Right lobe of liver (tissue), 6 donors: Measurements from ENCODE around the gene TPT1. TPM values are rescaled to one million over a fixed set of nuclear protein-coding genes. Genes with fewer than 3 reads are reported as not detected.
A peak's percentile ranks its signal among the peaks of the same experiment; 100 is the strongest.

Experiments used
- ATAC-seq, 4 donors: fragments of 200-7000 bp; cut with Tn5 transposase; one replicate each; pipeline ENCODE4 v1.9.1; 2020; ENCODE audit warnings: mild to moderate bottlenecking in 4 of 4, moderate library complexity in 4 of 4
- DNase-seq, 3 donors: peaks; one replicate each; pipeline ENCODE4 v3.0.0-alpha.2; 2020
- H3K27ac ChIP-seq, 3 donors: fragments of 200-600 bp; one replicate each; pipeline ENCODE4 v1.8.0; 2022
- H3K27me3 ChIP-seq, 2 donors: fragments of 200-600 bp; one replicate each; pipeline ENCODE4 v1.8.0; 2022
- H3K36me3 ChIP-seq, 4 donors: fragments of 200-600 bp; sonication (generic) in 1 of 4; one replicate each; pipeline versions ENCODE4 v1.5.1 to v1.8.0; 2017 to 2022; ENCODE audit warnings: control low read depth in 1 of 4
- H3K4me1 ChIP-seq, 4 donors: fragments of 200-600 bp; sonication (generic) in 1 of 4; one replicate each; pipeline versions ENCODE4 v1.5.1 to v1.8.0; 2017 to 2022; ENCODE audit warnings: control low read depth in 1 of 4
- H3K4me3 ChIP-seq, 3 donors: fragments of 200-600 bp; one replicate each; pipeline ENCODE4 v1.8.0; 2022
- H3K9me3 ChIP-seq, 4 donors: fragments of 200-600 bp; sonication (generic) in 1 of 4; one replicate each; pipeline versions ENCODE4 v1.5.1 to v1.8.0; 2017 to 2022; ENCODE audit warnings: control low read depth in 1 of 4
- POLR2A ChIP-seq: fragments of 450-650 bp; IDR thresholded peaks from one replicate; pipeline ENCODE4 v1.6.1; 2017; ENCODE audit warnings: antibody characterized with exemption, mild to moderate bottlenecking
- WGBS: methylation state at CpG from one replicate; pipeline ENCODE4 v1.1.6; 2018; ENCODE audit warnings: low coverage, low lambda C conversion rate; ENCODE audit not compliant: insufficient coverage; ENCODE audit errors: missing lambda C conversion rate; 5-methylcytosine and 5-hydroxymethylcytosine counted together
- intact Hi-C, 2 donors: fragments of 100-400 bp; cut with DNase I; formaldehyde crosslinking; loops; one replicate each; pipeline versions ENCODE4 v1.11.2 to v1.14.1; 2022
- total RNA-seq, 6 experiments: library from RNA; depleted of rRNA in 2 of 6; stranded (reverse); fragments of >200 nt in 2 of 6; fragmentation: NEBNext Ultra II Directional in 3 of 6; extraction: Animal tissue kit (Norgen Biotek cat#: 25700) in 3 of 6; gene quantifications; one replicate each; pipeline versions ENCODE4 v1.1.0 to v1.2.4, GENCODE V29; 2016 to 2023
- TF ChIP-seq, protein P1 (sequence below), 4 donors: fragments of 200-600 bp in 3 of 4; fragments of 450-650 bp in 1 of 4; IDR thresholded peaks; one replicate each; pipeline versions ENCODE4 v1.5.1 to v1.8.0; 2016 to 2022; ENCODE audit warnings: antibody characterized with exemption in 4 of 4, mild to moderate bottlenecking in 2 of 4
- donor health status: DM: no; HTN: yes; CAD: no.
- donor health status: DM: no; HTN: no; CAD: no.
- donor health status: DM: no; HTN: no; CAD: no.
- donor health status: DM: no; HTN: yes; CAD: no.
- donor health status: DM: no; HTN: yes; CAD: no.

TPT1 gene
- total RNA-seq, 6 experiments from 2014 or later, result 1,466 to 3,393 (median 2,295) TPM

DNA sequence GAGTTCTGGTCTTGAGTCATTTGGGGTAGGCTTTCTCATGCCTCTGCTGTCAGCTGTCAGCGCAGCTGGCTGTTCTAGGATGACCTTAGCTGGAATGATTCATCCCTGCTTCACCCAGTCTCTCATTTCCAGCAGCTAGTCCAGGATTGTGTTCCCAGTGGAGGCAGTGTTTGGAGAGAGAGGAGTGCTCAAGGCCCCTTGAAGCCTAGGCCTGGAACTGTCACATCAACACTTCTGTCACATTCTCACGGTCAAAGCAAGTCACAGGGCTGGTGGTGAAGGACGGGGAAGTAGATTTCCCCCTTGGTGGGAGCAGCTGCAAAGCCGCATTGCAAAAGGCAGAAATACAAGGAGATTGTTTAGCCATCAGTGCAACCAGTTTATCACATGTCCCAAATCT lies 15.2 kb downstream of the TPT1 start:
- DNase-seq (no peak), ATAC-seq (peak; percentile 22 to 46 (median 34))
- H3K27me3 ChIP-seq, result no peaks in the 10 kb centered on the region
- intact Hi-C loops, result no loop called here
- H3K27ac ChIP-seq, result no peak overlapping the region
- H3K4me3 ChIP-seq, result no peak overlapping the region
- no peaks in the 10 kb centered on the region for H3K9me3 ChIP-seq
- 76% methylated on average over 2 of the region's 4 CpGs for WGBS
- peaks cover 0 to 14% (median 6%) of the 10 kb centered on the region in 4 donors for H3K4me1 ChIP-seq
- no peaks in the 10 kb centered on the region for H3K36me3 ChIP-seq
- TF ChIP-seq, protein P1, sequence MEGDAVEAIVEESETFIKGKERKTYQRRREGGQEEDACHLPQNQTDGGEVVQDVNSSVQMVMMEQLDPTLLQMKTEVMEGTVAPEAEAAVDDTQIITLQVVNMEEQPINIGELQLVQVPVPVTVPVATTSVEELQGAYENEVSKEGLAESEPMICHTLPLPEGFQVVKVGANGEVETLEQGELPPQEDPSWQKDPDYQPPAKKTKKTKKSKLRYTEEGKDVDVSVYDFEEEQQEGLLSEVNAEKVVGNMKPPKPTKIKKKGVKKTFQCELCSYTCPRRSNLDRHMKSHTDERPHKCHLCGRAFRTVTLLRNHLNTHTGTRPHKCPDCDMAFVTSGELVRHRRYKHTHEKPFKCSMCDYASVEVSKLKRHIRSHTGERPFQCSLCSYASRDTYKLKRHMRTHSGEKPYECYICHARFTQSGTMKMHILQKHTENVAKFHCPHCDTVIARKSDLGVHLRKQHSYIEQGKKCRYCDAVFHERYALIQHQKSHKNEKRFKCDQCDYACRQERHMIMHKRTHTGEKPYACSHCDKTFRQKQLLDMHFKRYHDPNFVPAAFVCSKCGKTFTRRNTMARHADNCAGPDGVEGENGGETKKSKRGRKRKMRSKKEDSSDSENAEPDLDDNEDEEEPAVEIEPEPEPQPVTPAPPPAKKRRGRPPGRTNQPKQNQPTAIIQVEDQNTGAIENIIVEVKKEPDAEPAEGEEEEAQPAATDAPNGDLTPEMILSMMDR (IDR thresholded peaks at IDR 0.05), result no peak
- TF ChIP-seq POLR2A, result no peak

DNA sequence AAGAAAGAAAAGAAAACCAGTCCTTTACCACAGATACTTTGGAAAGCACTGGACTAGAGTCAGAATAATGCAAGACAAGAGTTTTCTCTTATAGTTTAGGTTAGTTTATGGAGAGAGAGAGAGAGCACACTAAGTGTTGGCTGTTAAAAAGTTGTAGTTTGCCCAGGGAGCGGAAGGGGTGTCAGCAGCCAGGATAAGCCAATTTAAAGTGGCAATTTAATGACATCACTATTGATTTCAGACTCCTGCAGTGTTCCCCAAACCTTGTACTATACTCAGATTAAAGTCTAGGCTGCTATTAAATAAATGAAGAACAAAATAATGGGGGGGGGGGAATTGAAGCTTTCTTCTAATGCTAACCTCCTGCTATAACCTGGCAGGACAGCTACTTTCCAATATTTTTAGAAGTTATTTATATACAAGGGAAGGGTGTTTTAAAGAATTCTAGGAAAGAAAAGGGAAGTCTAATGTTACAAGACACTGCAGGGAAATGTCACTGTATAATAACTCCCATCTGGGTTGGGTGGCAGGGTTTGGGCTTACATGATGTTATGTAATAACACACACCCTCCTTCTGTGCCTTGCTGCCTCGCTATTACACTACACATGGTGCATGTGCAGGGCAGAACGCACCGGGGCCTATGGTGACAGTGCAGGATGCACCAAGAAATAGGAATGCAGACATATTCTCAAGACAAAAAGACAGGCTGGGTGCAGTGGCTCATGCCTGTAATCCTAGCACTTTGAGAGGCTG lies 19.9 kb downstream of the TPT1 start:
- ATAC-seq (peak; percentile 4 to 56 (median 32)), DNase-seq (no peak)
- 42% methylated on average over 2 of the region's 4 CpGs for WGBS
- Histone ChIP-seq H3K36me3 (no peaks in the 10 kb centered on the region), H3K4me1 (peaks cover 0 to 11% (median 0%) of the 10 kb centered on the region in 4 donors), H3K4me3 (no peak overlapping the region), H3K27me3 (no peaks in the 10 kb centered on the region), H3K27ac (no peak overlapping the region), H3K9me3 (no peaks in the 10 kb centered on the region)
- intact Hi-C loops, result no loop called here
- TF ChIP-seq POLR2A, result no peak
- TF ChIP-seq, protein P1 (IDR thresholded peaks at IDR 0.05), result no peak

DNA sequence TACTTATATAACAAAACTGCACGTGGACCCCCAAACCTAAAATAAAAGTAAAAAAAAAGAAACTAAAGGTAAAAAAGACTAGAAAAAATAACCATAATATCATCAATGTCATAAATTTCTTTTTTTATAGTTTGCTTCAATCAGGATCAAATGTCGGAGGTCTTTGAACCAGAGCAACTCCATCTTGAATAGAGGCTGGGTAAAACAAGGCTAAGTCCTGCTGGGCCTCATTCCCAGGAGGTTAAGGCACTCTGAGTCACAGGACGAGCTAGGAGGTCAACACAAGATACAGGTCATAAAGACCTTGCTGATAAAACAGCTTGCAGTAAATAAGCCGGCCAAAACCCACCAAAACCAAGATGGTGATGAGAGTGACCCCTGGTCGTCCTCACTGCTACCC lies 24.0 kb downstream of the TPT1 start:
- no peak overlapping the region for H3K4me3 ChIP-seq

DNA sequence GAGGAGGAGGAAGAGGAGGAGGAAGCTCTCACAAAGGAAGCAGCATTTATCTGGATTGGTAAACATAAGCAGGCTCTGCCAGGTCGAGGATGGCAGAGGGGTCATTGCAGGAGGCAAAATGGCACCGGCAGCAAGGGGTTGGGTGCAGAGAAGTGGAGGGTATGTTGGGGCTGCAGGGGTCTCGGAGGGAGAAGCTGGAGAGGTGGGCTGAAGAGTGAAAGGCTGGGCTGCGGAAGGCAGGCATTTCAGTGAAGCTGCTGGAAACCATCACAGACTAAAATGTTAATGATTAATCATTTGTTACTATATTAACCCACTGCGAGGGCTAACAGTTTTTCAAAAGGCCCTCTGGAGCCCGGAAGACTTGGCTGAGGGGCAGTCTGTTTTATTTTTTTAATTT lies 24.6 kb downstream of the TPT1 start:
- H3K4me1 ChIP-seq, result peaks cover 0 to 16% (median 3%) of the 10 kb centered on the region in 4 donors
- H3K4me3 ChIP-seq, result peak overlapping the region in 2 of 3 donors; percentile 20 to 52
- no peaks in the 10 kb centered on the region for H3K36me3 ChIP-seq
- intact Hi-C loops, result no loop called here
- 27% methylated on average over 6 of the region's 6 CpGs for WGBS
- ATAC-seq (peak; percentile 77 to 88 (median 82)), DNase-seq (no peak)
- no peaks in the 10 kb centered on the region for H3K9me3 ChIP-seq
- no peak for TF ChIP-seq POLR2A
- TF ChIP-seq, protein P1 (IDR thresholded peaks at IDR 0.05), result no peak
- H3K27ac ChIP-seq, result peak overlapping the region in 2 of 3 donors; percentile 35 to 64
- no peaks in the 10 kb centered on the region for H3K27me3 ChIP-seq

More for the DNA sequence above, 24.0 kb downstream of the TPT1 start:
- TF ChIP-seq, protein P1 (IDR thresholded peaks at IDR 0.05), result no peak
- TF ChIP-seq POLR2A, result no peak
- H3K36me3 ChIP-seq, result no peaks in the 10 kb centered on the region
- intact Hi-C loops, result no loop called here
- no peaks in the 10 kb centered on the region for H3K27me3 ChIP-seq
- H3K9me3 ChIP-seq, result no peaks in the 10 kb centered on the region
- ATAC-seq (no peak), DNase-seq (no peak)
- peak overlapping the region in 1 of 3 donors; percentile 64 for H3K27ac ChIP-seq
- H3K4me1 ChIP-seq, result peaks cover 0 to 13% (median 3%) of the 10 kb centered on the region in 4 donors
- 65% methylated on average over 3 of the region's 5 CpGs for WGBS
